Astrocyte (in vitro differentiated cells and primary cell): ENCODE data around the gene FCHO1. TPM values are rescaled to one million over a fixed set of nuclear protein-coding genes. Genes with fewer than 3 reads are reported as not detected.

Experiments used
- DNase-seq: peaks from one replicate; pipeline ENCODE4 v3.0.0-alpha.2; 2010; ENCODE audit warnings: low read depth
- FAIRE-seq: peaks from 2 replicates; lab custom pipeline; 2011; peaks lifted over from hg19 to GRCh38; lab: Jason Lieb, UNC
- H2AFZ ChIP-seq: 2 replicates; pipeline ENCODE4 v1.6.0; 2012; ENCODE audit warnings: low read depth, low read length, inconsistent platforms
- H3K27ac ChIP-seq: 2 replicates; pipeline ENCODE4 v1.5.1; 2011; ENCODE audit warnings: low read depth, low read length, inconsistent platforms
- H3K27me3 ChIP-seq: 2 replicates; pipeline ENCODE4 v1.6.0; 2011; ENCODE audit warnings: low read length, inconsistent platforms; ENCODE audit not compliant: insufficient read depth
- H3K36me3 ChIP-seq: 2 replicates; pipeline ENCODE4 v1.5.1; 2011; ENCODE audit warnings: low read length, inconsistent platforms; ENCODE audit not compliant: insufficient read depth
- H3K4me1 ChIP-seq: 2 replicates; pipeline ENCODE4 v1.5.1; 2011; ENCODE audit warnings: low read length, inconsistent platforms; ENCODE audit not compliant: insufficient read depth
- H3K4me2 ChIP-seq: 2 replicates; pipeline ENCODE4 v1.6.0; 2012; ENCODE audit warnings: low read length, inconsistent platforms
- H3K4me3 ChIP-seq: 2 replicates; pipeline ENCODE4 v1.5.1; 2011; ENCODE audit warnings: low read depth, mild to moderate bottlenecking, low read length, inconsistent platforms; ENCODE audit not compliant: insufficient read depth
- H3K79me2 ChIP-seq: 2 replicates; pipeline ENCODE4 v1.6.0; 2012; ENCODE audit warnings: mild to moderate bottlenecking, low read length, inconsistent platforms; ENCODE audit not compliant: insufficient read depth
- H3K9ac ChIP-seq: 2 replicates; pipeline ENCODE4 v1.6.0; 2012; ENCODE audit warnings: mild to moderate bottlenecking, low read length, inconsistent platforms
- H3K9me3 ChIP-seq: 2 replicates; pipeline ENCODE4 v1.5.1; 2012; ENCODE audit warnings: low read depth, mild to moderate bottlenecking, low read length, inconsistent platforms; ENCODE audit not compliant: insufficient read depth
- H4K20me1 ChIP-seq: 2 replicates; pipeline ENCODE4 v1.6.0; 2012; ENCODE audit warnings: low read length, inconsistent platforms; ENCODE audit not compliant: insufficient read depth
- H3K27ac Mint-ChIP-seq: one replicate; pipeline ENCODE4 v1.8.0; 2021; ENCODE audit warnings: mild to moderate bottlenecking, mixed read lengths; ENCODE audit not compliant: unreplicated experiment
- H3K27me3 Mint-ChIP-seq: one replicate; pipeline ENCODE4 v1.8.0; 2021; ENCODE audit warnings: low read depth, mixed read lengths; ENCODE audit not compliant: unreplicated experiment
- H3K36me3 Mint-ChIP-seq: one replicate; pipeline ENCODE4 v1.8.0; 2021; ENCODE audit warnings: low read depth, mixed read lengths; ENCODE audit not compliant: unreplicated experiment
- H3K4me1 Mint-ChIP-seq: one replicate; pipeline ENCODE4 v1.8.0; 2021; ENCODE audit warnings: low read depth, mixed read lengths; ENCODE audit not compliant: unreplicated experiment
- H3K4me3 Mint-ChIP-seq: one replicate; pipeline ENCODE4 v1.8.0; 2021; ENCODE audit warnings: mild to moderate bottlenecking, moderate library complexity, mixed read lengths; ENCODE audit not compliant: unreplicated experiment
- H3K9me3 Mint-ChIP-seq: one replicate; pipeline ENCODE4 v1.8.0; 2021; ENCODE audit warnings: mild to moderate bottlenecking, mixed read lengths; ENCODE audit not compliant: unreplicated experiment
- EZH2 ChIP-seq: IDR thresholded peaks from 2 replicates; pipeline ENCODE4 v1.6.1; 2012; ENCODE audit warnings: mild to moderate bottlenecking, low read length, inconsistent platforms; ENCODE audit not compliant: insufficient read depth
- total RNA-seq: library from RNA; stranded (reverse); gene quantifications from 2 replicates; pipeline ENCODE4 v1.2.1, GENCODE V29; 2021
- TF ChIP-seq, protein P1 (sequence below): IDR thresholded peaks from 2 replicates; pipeline ENCODE4 v1.5.1; 2011; ENCODE audit warnings: low read depth, mild to moderate bottlenecking, inconsistent platforms, low read length, moderate library complexity; ENCODE audit not compliant: insufficient read depth

FCHO1 gene
- total RNA-seq, 1 donor from 2014 or later: 2.0 TPM

DNA sequence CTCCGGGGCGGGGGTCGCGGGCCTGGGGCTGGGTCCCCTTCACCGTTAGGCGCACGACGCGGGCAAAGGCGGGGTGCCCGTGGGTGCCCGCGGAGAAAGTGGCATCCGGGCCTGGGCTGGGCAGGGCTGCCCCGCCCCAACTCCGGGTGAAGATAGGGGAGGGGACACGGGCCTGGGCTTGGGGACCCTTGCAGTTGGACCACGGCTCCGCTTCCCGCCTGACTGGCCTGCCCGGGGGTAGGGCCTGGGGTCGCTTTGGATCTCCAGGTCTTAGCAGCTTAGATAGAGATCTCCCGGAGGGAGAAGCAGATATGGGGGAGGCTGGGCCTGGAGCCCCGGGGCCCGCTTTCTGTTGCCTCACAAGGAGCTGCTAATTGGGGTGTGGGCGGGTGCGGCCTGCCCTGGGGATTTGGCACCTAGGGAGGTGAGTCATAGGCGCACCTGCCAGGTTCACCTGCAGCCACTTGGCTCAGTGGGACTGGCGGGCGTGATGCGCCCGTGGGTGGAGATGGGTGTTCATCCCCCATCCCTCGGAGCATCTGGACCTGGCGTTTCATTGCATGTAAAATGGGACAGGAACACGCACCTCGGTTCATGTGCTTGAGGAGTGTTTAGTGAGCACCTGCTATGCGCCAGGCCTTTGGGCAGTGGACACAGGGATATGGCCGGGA, 31.4 kb upstream of the FCHO1 start:
- Mint-ChIP-seq H3K9me3 (no peaks in the 10 kb centered on the region), H3K27ac (peak overlapping the region; percentile 26), H3K27me3 (no peaks in the 10 kb centered on the region), H3K4me1 (peaks cover 24% of the 10 kb centered on the region), H3K36me3 (peaks cover 4% of the 10 kb centered on the region), H3K4me3 (peak overlapping the region; percentile 93)
- Histone ChIP-seq H4K20me1 (peaks cover 45% of the 10 kb centered on the region), H3K27ac (peak overlapping the region; percentile 33), H3K79me2 (peaks cover 54% of the 10 kb centered on the region), H3K4me1 (peaks cover 24% of the 10 kb centered on the region), H3K27me3 (no peaks in the 10 kb centered on the region), H3K9ac (peak overlapping the region; percentile 83), H3K36me3 (peaks cover 4% of the 10 kb centered on the region), H3K4me2 (peak overlapping the region; percentile 99), H3K4me3 (peak overlapping the region; percentile 80), H2AFZ (no peak overlapping the region), H3K9me3 (no peaks in the 10 kb centered on the region)
- DNase-seq: no peak
- no peak for TF ChIP-seq EZH2
- TF ChIP-seq, protein P1, sequence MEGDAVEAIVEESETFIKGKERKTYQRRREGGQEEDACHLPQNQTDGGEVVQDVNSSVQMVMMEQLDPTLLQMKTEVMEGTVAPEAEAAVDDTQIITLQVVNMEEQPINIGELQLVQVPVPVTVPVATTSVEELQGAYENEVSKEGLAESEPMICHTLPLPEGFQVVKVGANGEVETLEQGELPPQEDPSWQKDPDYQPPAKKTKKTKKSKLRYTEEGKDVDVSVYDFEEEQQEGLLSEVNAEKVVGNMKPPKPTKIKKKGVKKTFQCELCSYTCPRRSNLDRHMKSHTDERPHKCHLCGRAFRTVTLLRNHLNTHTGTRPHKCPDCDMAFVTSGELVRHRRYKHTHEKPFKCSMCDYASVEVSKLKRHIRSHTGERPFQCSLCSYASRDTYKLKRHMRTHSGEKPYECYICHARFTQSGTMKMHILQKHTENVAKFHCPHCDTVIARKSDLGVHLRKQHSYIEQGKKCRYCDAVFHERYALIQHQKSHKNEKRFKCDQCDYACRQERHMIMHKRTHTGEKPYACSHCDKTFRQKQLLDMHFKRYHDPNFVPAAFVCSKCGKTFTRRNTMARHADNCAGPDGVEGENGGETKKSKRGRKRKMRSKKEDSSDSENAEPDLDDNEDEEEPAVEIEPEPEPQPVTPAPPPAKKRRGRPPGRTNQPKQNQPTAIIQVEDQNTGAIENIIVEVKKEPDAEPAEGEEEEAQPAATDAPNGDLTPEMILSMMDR: no peak
- FAIRE-seq: no peak

DNA sequence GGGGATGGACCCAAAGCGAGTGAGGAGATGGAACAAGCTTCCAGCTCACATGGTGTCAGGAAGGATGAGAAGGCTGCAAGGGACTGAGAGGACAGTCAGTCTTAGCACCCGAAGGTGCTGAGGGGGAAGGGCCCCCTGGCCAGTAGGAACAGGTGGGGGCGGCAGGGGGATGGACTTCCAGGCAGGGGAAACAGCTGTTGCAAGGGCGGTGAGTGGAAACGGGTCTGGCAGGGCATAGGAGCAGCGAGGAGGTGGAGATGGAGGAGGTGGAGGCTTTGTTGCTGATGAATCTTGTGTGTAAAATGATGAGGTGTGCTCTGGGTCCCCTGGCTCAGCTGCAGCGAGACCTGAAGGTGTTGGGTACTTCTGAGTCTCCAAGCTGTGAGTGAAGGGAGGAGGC, 30.8 kb upstream of the FCHO1 start:
- peak overlapping the region; percentile 99 for H3K4me2 ChIP-seq
- DNase-seq: no peak
- H3K27ac Mint-ChIP-seq: peak overlapping the region; percentile 41
- no peak for FAIRE-seq
- H3K4me1 ChIP-seq: peaks cover 24% of the 10 kb centered on the region
- peak overlapping the region; percentile 83 for H3K9ac ChIP-seq
- peaks cover 50% of the 10 kb centered on the region for H4K20me1 ChIP-seq
- H3K4me1 Mint-ChIP-seq: peaks cover 24% of the 10 kb centered on the region
- peak overlapping the region; percentile 93 for H3K4me3 Mint-ChIP-seq
- peaks cover 7% of the 10 kb centered on the region for H3K36me3 Mint-ChIP-seq
- H3K9me3 ChIP-seq: no peaks in the 10 kb centered on the region
- no peak overlapping the region for H3K27ac ChIP-seq
- no peak overlapping the region for H2AFZ ChIP-seq
- H3K4me3 ChIP-seq: peak overlapping the region; percentile 80
- H3K36me3 ChIP-seq: peaks cover 4% of the 10 kb centered on the region
- H3K79me2 ChIP-seq: peaks cover 60% of the 10 kb centered on the region
- H3K27me3 Mint-ChIP-seq: no peaks in the 10 kb centered on the region
- H3K27me3 ChIP-seq: no peaks in the 10 kb centered on the region
- H3K9me3 Mint-ChIP-seq: no peaks in the 10 kb centered on the region
- TF ChIP-seq, protein P1: no peak
- no peak for TF ChIP-seq EZH2

DNA sequence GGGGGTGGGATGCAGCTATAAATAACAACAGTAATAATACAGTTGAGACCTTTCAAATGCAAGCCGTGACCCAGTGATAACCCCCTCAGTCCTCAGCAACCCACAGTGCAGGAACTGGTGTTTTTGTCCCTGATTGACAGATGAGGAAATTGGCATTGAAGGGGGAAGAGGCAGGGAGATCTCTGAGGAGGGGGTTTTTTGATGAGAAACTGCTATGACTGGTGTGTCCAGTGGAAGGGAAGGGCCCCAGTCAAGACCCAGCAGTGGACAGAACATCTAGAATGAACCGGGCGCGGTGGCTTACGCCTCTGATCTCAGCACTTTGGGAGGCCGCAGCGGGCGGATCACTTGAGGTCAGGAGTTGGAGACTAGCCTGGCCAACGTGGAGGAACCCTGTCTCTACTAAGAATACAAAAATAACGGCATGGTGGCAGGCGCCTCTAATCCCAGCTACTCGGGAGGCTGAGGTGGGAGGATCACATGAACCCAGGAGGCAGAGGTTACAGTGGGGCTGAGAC, 30.1 kb upstream of the FCHO1 start:
- H3K4me1 ChIP-seq: peaks cover 24% of the 10 kb centered on the region
- H3K36me3 Mint-ChIP-seq: peaks cover 7% of the 10 kb centered on the region
- peak overlapping the region; percentile 80 for H3K4me3 ChIP-seq
- H3K4me1 Mint-ChIP-seq: peaks cover 24% of the 10 kb centered on the region
- DNase-seq (no peak), FAIRE-seq (no peak)
- H3K27ac Mint-ChIP-seq: peak overlapping the region; percentile 75
- TF ChIP-seq, protein P1: no peak
- TF ChIP-seq EZH2: no peak
- H3K36me3 ChIP-seq: peaks cover 4% of the 10 kb centered on the region
- no peak overlapping the region for H3K27ac ChIP-seq
- no peaks in the 10 kb centered on the region for H3K27me3 Mint-ChIP-seq
- H3K27me3 ChIP-seq: no peaks in the 10 kb centered on the region
- H3K9ac ChIP-seq: peak overlapping the region; percentile 83
- peak overlapping the region; percentile 93 for H3K4me3 Mint-ChIP-seq
- no peak overlapping the region for H2AFZ ChIP-seq
- no peaks in the 10 kb centered on the region for H3K9me3 ChIP-seq
- peak overlapping the region; percentile 99 for H3K4me2 ChIP-seq
- H3K79me2 ChIP-seq: peaks cover 67% of the 10 kb centered on the region
- H3K9me3 Mint-ChIP-seq: no peaks in the 10 kb centered on the region
- H4K20me1 ChIP-seq: peaks cover 52% of the 10 kb centered on the region
